HL-60/S4 treated with retinoic acid at 250 ng/mL for 4 days and 3 days (cell line): ENCODE results near the gene RNF212.
"Not testable (repeated sequence)": the region's sequence is repeated elsewhere in the genome, so short reads cannot be mapped to it uniquely, and the experiment has no call there.

ENCODE experiments used
- in situ Hi-C: fragments of 300-500 bp; cut with MboI; formaldehyde crosslinking; loops from 2 replicates; pipeline ENCODE4 v1.7.0; 2022; ENCODE audit warnings: low sequenced_read_pairs

The RNF212 gene, protein sequence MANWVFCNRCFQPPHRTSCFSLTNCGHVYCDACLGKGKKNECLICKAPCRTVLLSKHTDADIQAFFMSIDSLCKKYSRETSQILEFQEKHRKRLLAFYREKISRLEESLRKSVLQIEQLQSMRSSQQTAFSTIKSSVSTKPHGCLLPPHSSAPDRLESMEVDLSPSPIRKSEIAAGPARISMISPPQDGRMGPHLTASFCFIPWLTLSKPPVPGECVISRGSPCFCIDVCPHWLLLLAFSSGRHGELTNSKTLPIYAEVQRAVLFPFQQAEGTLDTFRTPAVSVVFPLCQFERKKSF

GRCh38 chr4:1113311-1114009, at the start of gene RNF212:
Gene RNF212, minus strand, starts transcription at chr4:1113564. Its CDS starts 100 bp downstream, at chr4:1113464.
- in situ Hi-C loops: no loop called here

GRCh38 chr4:1160351-1160750, 47.0 kb upstream of the RNF212 start:
- in situ Hi-C loops: no loop called here

- in situ Hi-C loops: no loop called here
These were observed 42.7 kb upstream of the RNF212 start for GRCh38 chr4:1156069-1156468.

DNA sequence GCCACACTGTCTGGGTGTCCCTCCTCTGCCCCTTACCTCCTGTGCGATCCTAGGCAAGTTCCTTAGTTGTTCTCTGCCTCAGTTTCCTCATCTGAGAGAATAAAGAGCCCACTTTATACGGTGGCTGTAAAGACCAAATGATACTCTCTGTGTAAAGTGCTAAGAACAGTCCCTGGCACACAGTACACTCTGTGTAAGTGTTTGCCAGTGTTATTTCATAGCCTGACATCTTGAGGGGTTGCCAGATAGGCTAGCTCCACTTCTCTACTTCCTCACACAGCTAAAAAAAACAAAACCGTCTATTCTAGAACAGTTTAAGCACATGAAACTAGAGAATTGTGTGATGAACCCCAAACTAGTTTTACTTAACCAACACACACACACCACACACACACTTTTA, 42.0 kb upstream of the RNF212 start:
- in situ Hi-C loops: no loop called here

DNA sequence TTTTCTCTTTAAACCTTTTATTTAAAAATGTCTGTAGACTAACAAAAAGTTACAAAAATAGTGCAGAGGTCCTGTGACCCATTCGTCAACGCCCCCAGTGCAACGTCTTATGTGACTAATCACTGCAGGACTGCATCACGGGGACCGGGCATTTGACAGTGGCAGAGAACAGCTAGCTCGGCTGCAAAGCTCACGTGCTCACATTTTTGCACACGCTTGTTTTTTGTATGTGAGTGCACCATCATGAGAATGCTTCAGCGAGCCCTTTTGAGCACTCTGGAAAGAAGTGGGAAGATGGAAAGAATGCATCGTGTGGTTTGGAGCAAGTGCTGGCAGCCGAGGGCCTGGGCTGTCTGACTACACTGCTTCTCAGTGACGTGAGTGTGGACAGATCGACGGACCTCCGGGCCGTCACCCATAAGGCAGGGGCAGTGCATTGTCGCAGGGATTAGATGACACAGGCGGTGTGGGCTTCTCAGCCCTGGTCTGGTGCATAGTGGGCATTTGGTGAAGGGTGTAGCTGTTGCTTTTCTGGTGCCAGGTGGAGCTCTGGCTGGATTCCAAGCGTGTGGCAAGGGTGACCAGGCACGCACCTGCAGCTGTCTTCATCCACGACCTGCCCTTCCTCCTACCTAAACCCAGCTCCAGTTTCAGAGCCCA, 41.3 kb upstream of the RNF212 start:
- in situ Hi-C loops: no loop called here

DNA sequence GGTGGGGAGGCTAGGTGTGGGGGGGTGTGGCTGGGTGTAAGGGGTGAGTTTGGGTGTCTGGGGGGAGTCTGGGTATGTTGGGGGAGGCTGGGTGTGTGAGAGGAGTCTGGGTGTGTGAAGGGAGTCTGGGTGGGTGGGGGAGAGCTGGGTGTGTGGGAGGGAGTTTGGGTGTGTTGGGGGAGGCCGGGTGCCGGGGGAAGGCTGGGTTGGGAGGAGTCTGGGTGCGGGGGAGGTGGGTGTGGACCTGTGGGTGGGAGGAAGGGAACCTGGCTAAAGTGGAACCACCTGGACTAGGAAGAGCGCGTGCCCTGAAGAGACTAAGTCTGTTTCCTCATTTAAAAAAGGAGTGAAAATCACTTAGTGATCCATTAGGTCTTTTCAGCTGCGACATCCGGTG, 40.8 kb upstream of the RNF212 start:
- in situ Hi-C loops: no loop called here

GRCh38 chr4:1153567-1154090, 40.3 kb upstream of the RNF212 start:
- in situ Hi-C loops: no loop called here

- in situ Hi-C loops: no loop called here
These were observed 38.9 kb upstream of the RNF212 start for GRCh38 chr4:1152290-1152689.

GRCh38 chr4:1151541-1151940, 38.2 kb upstream of the RNF212 start:
- in situ Hi-C loops: no loop called here

DNA sequence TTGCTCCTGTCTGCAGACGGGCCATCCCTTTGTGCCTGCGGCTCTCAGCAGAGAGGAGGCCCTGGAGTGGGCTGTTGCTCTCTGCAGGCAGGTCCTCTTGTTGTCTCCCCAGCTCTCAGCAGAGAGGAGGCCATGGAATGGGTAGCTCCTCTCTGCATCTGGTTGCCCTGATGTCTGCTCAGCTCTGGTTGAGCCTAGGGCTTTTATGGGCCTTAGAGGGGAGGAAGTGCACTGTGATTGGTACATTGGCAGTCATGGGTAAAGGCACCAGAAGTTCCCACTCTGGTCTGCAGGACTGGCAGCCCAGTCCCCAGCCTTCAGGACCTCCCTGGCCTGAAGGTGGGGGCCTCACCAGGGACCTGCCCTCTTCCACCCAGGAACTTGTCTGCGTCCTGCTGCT, 37.5 kb upstream of the RNF212 start:
- in situ Hi-C loops: no loop called here

DNA sequence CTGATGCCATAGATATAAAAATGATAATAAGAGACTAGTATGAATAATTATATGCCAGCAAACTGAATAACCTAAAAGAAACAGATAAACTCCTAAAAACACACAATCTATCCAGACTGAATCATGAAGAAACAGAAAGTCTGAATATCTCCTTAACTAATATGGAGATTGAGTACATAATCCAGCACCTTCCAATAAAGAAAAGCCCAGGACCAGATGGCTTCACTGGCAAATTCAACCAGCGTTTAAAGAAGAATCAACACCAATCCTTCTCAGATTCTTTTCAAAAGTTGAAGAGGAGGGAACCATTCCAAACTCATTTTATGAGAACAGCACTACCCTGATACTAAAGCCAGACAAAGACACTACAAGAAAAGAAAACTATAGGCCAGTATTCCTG, 26.5 kb upstream of the RNF212 start:
- in situ Hi-C loops: no loop called here

GRCh38 chr4:1137850-1138249, 24.5 kb upstream of the RNF212 start:
- in situ Hi-C loops: no loop called here

DNA sequence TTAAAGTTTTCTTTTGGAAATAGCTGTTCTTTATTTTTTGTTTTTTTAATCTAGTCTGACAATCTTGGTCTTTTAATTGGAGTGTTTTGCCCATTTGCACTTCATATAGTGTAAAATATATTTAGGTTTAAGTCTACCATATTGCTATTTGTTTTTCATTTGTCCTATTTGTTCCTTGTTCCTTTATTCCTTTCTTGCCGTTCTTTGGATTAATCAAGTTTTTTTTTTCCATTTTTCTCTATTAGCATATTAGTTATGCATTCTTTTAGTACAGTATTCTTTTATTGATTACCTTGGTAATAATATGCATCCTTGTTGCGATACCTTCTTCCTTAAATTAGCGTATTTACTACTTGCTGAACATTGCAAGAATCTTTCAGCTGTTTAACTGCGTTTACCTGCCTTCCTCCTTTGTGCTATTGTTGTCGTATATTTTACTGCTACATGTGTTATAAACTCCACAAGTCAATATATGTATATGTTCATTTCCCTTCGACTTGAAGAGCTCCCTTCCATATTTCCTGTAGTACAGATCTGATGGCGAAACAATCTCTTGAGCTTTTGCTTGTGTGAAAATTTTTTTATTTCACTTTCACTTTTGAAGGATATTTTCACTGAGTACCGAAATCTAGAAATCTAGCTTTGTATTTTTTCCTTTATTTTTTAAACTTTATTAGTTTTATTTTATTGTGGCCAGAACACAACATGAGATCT, 23.9 kb upstream of the RNF212 start:
- in situ Hi-C loops: no loop called here

DNA sequence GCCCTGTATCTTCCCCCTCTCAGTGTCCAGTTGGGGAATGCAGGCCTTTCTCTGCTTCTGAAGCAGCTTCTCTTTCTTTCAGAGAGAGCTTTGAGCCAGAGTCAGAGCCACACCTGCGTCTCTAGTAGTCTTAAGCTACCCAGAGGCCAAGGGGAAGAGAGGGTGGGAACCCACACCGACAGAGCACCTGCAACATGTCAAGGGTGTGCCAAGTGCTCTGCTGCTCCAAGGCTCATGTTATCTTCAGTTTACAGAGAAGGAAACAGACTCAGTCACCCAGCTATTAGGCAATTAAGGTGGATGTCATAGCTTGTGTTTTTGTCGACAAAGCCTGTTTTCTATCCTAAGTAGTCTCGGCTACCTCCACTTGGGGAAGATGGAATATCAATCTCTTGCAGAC, 22.7 kb upstream of the RNF212 start:
- in situ Hi-C loops: no loop called here

DNA sequence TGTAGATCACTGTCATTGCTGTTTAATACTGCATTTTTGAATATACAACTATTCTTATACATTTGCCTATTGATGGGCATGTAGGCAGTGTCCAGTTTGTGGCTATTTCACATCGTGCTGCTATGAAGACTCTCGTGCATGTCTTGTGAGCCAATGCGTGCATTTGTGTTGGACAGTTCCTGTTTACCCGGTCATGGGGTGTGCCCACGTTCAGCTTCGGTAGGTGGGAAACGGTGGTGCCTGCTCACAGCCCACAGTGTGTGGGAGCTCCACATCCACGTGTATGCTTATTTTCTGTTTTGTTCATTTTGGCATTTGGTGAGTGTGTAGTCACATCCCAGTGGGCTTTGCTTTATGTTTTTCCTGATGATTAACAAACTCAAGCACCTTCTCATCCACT, 19.7 kb upstream of the RNF212 start:
- in situ Hi-C loops: no loop called here

DNA sequence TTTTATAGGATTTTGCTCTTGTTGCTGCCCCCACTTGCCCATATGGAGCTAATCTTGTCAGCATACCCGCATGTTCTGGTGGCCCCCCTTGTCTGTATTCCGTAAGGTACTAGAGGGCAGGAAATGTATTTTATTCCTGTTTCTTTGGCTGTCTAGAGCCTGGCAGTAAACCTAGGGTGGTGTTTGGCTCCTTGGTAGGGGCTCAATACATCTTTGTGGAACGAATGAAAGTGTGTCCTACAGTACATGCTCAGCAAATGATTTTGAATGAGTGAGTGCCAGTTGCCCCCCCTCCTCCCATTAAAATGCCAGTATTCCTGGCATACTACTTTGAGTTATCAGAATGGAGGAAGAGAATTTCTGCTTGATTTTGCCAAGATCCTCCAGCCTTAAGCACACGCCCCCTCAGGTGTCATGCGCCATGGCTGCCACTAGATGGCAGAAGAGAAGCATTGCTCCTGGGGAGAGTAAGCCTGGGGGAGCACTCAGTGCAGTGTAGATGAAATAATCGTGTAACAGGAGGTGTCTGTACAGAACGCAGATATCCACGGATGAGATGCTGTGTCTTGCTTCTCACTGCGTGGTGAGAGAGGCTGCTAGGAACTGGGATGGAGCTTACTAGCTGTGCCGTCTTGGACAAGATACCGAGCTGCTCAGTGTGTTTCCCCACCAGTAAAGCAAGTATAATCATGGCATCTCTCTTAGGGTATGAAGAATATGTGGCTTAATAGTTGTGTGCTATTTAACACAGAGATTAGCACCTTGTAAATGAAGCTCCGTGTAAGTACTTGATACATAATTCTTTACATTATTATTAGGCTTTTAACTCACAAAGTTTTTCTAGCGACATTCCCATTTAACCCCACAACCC, 17.2 kb upstream of the RNF212 start:
- in situ Hi-C loops: no loop called here

GRCh38 chr4:1126506-1126905, 13.1 kb upstream of the RNF212 start:
- in situ Hi-C loops: no loop called here

- in situ Hi-C loops: not testable (repeated sequence)
These were observed 12.1 kb upstream of the RNF212 start for GRCh38 chr4:1125466-1125865.

DNA sequence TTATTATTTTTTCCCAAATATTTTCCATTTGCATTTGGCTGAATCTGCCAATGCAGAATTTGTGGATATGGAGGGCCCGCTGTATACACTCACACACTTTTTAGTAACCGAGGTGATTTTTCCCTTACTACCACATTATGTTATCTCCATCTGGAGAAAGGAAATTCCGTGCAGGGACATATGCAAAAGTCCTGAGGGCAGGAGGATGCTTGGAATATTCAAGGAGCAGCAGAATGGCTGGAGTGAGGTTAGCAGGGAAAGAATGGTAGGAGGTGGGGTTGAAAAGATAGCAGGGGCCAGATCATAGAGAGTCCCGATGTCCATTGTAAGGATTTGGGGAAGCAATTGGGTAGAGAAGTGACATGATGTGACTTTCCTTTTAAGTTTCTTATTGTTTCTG, 11.5 kb upstream of the RNF212 start:
- in situ Hi-C loops: no loop called here

- in situ Hi-C loops: no loop called here
These were observed 9.1 kb upstream of the RNF212 start for GRCh38 chr4:1122505-1122904.
